ENCODE results near the gene CAMTA1.

CAMTA1 gene

GRCh38 chr1:7491109-7491817, 706.0 kb downstream of the CAMTA1 start:
- no peak for DNase-seq

- DNase-seq, result no peak
Measured at GRCh38 chr1:7491818-7492173, 706.5 kb downstream of the CAMTA1 start.

- DNase-seq, result no peak
Measured at GRCh38 chr1:7493711-7494454, 708.6 kb downstream of the CAMTA1 start.

- no peak for DNase-seq
Measured at GRCh38 chr1:7495962-7496361, 710.7 kb downstream of the CAMTA1 start.

- no peak for DNase-seq
Measured at GRCh38 chr1:7497107-7497637, 711.9 kb downstream of the CAMTA1 start.

- no peak for DNase-seq
Measured at GRCh38 chr1:7500381-7501083, 715.3 kb downstream of the CAMTA1 start.

GRCh38 chr1:7501084-7501491, 715.8 kb downstream of the CAMTA1 start:
- DNase-seq, result no peak

GRCh38 chr1:7501723-7502603, 716.7 kb downstream of the CAMTA1 start:
- no peak for DNase-seq

- no peak for DNase-seq
Measured at GRCh38 chr1:7503691-7504437, 718.6 kb downstream of the CAMTA1 start.

GRCh38 chr1:7504438-7504720, 719.1 kb downstream of the CAMTA1 start:
- no peak for DNase-seq

- DNase-seq, result no peak
Measured at GRCh38 chr1:7505094-7505770, 720.0 kb downstream of the CAMTA1 start.

- no peak for DNase-seq
Measured at GRCh38 chr1:7505771-7506453, 720.7 kb downstream of the CAMTA1 start.

GRCh38 chr1:7506454-7507284, 721.4 kb downstream of the CAMTA1 start:
- DNase-seq, result no peak

- no peak for DNase-seq
Measured at GRCh38 chr1:7507285-7508019, 722.2 kb downstream of the CAMTA1 start.

GRCh38 chr1:7508052-7508933, 723.0 kb downstream of the CAMTA1 start:
- DNase-seq, result no peak

- DNase-seq, result no peak
Measured at GRCh38 chr1:7508934-7509519, 723.8 kb downstream of the CAMTA1 start.

GRCh38 chr1:7509598-7509997, 724.3 kb downstream of the CAMTA1 start:
- DNase-seq, result no peak

All from activated naive CD4-positive, alpha-beta T cell (primary cell).